Ishikawa (cell line): ENCODE data around the gene TPRG1L.

Source experiments
- CREB1 ChIP-seq: IDR thresholded peaks from 2 replicates; pipeline ENCODE4 v1.6.1; 2012; ENCODE audit warnings: low read depth
- EP300 ChIP-seq: IDR thresholded peaks from 2 replicates; pipeline ENCODE4 v1.6.1; 2012; ENCODE audit warnings: borderline replicate concordance
- NFIC ChIP-seq: IDR thresholded peaks from 2 replicates; pipeline ENCODE4 v1.6.1; 2012
- TAF1 ChIP-seq: IDR thresholded peaks from 2 replicates; pipeline ENCODE4 v1.6.1; 2012; ENCODE audit warnings: low read depth, mild to moderate bottlenecking
- TCF12 ChIP-seq: IDR thresholded peaks from 2 replicates; pipeline ENCODE4 v1.6.1; 2012; ENCODE audit warnings: low read depth
- YY1 ChIP-seq: IDR thresholded peaks from 2 replicates; pipeline ENCODE4 v1.6.1; 2012; ENCODE audit warnings: low read depth

GRCh38 chr1:3600354-3600753 lies 24.5 kb upstream of the TPRG1L start:
- TF ChIP-seq TAF1 (no peak), YY1 (no peak), EP300 (no peak), NFIC (no peak), TCF12 (no peak), CREB1 (no peak)
